Breast epithelium (tissue), 3 donors: Measurements from ENCODE around the gene TVP23C.

Source experiments
- POLR2AphosphoS5 ChIP-seq, 3 donors: sonication (generic); formaldehyde crosslinking; IDR thresholded peaks; one replicate each; pipeline ENCODE4 v1.6.1; 2017; ENCODE audit warnings: antibody characterized with exemption in 3 of 3
- TF ChIP-seq, protein P1 (sequence below), 3 donors: fragments of 450-650 bp; IDR thresholded peaks; one replicate each; pipeline ENCODE4 v1.5.1; 2016 to 2017; ENCODE audit warnings: antibody characterized with exemption in 3 of 3, mild to moderate bottlenecking in 3 of 3, moderate library complexity in 3 of 3

- TF ChIP-seq, protein P1, sequence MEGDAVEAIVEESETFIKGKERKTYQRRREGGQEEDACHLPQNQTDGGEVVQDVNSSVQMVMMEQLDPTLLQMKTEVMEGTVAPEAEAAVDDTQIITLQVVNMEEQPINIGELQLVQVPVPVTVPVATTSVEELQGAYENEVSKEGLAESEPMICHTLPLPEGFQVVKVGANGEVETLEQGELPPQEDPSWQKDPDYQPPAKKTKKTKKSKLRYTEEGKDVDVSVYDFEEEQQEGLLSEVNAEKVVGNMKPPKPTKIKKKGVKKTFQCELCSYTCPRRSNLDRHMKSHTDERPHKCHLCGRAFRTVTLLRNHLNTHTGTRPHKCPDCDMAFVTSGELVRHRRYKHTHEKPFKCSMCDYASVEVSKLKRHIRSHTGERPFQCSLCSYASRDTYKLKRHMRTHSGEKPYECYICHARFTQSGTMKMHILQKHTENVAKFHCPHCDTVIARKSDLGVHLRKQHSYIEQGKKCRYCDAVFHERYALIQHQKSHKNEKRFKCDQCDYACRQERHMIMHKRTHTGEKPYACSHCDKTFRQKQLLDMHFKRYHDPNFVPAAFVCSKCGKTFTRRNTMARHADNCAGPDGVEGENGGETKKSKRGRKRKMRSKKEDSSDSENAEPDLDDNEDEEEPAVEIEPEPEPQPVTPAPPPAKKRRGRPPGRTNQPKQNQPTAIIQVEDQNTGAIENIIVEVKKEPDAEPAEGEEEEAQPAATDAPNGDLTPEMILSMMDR (IDR thresholded peaks at IDR 0.05) = no peak
- no peak for TF ChIP-seq POLR2AphosphoS5 (IDR thresholded peaks at IDR 0.05)
Observed at GRCh38 chr17:15493693-15494035, 69.6 kb downstream of the TVP23C start.
